SU-DHL-6 (cell line): ENCODE measurements around the gene SLC39A10.
"Not testable (repeated sequence)": the region's sequence is repeated elsewhere in the genome, so short reads cannot be mapped to it uniquely, and the experiment has no call there.

ENCODE experiments used
- H2AFZ ChIP-seq: fragments of 200-600 bp; sonication (generic); 2 replicates; pipeline ENCODE4 v1.6.1; 2014; ENCODE audit warnings: low read depth, mild to moderate bottlenecking, moderate library complexity, mixed read lengths, antibody characterized with exemption, low read length; ENCODE audit not compliant: severe bottlenecking
- H3F3A ChIP-seq: fragments of 200-600 bp; shearing (Covaris generic); 2 replicates; pipeline ENCODE4 v1.6.0; 2016; ENCODE audit warnings: antibody characterized with exemption, mild to moderate bottlenecking; ENCODE audit not compliant: insufficient read depth
- H3K27ac ChIP-seq: fragments of 200-600 bp; sonication (generic); 2 replicates; pipeline ENCODE4 v1.5.1; 2016; ENCODE audit warnings: low read depth, mild to moderate bottlenecking, low read length, moderate library complexity, mixed read lengths
- H3K27me3 ChIP-seq: fragments of 200-600 bp; sonication (generic), shearing (Covaris generic); 2 replicates; pipeline ENCODE4 v1.6.0; 2014; ENCODE audit warnings: mild to moderate bottlenecking, low read length
- H3K36me3 ChIP-seq: fragments of 200-600 bp; sonication (generic); 2 replicates; pipeline ENCODE4 v1.6.1; 2014; ENCODE audit warnings: mild to moderate bottlenecking, low read length, mixed read lengths
- H3K4me2 ChIP-seq: fragments of 300-600, 200-600 bp; shearing (Covaris generic), sonication (generic); 2 replicates; pipeline ENCODE4 v1.6.0; 2014; ENCODE audit warnings: low read length, low read depth, mild to moderate bottlenecking; ENCODE audit not compliant: poor library complexity, severe bottlenecking
- H3K4me3 ChIP-seq: fragments of 200-600 bp; sonication (generic); 2 replicates; pipeline ENCODE4 v1.5.1; 2014; ENCODE audit warnings: antibody characterized with exemption, low read length, mild to moderate bottlenecking, mixed read lengths; ENCODE audit not compliant: insufficient read depth, poor library complexity, severe bottlenecking
- H3K79me2 ChIP-seq: fragments of 200-600 bp; sonication (generic); 2 replicates; pipeline ENCODE4 v1.6.1; 2014; ENCODE audit warnings: mild to moderate bottlenecking, low read length, moderate library complexity; ENCODE audit not compliant: insufficient read depth
- H3K9ac ChIP-seq: fragments of 200-600 bp; sonication (generic); 2 replicates; pipeline ENCODE4 v1.7.0; 2014; ENCODE audit warnings: mild to moderate bottlenecking, low read length
- H3K9me2 ChIP-seq: fragments of 200-600 bp; sonication (generic); replicated peaks from 2 replicates; pipeline ENCODE4 v1.6.1; 2014; ENCODE audit warnings: low read length; ENCODE audit not compliant: insufficient read depth
- H3K9me3 ChIP-seq: fragments of 200-600 bp; sonication (generic); 2 replicates; pipeline ENCODE4 v1.6.1; 2014; ENCODE audit warnings: low read length, mixed read lengths; ENCODE audit not compliant: insufficient read depth
- H4K20me1 ChIP-seq: fragments of 200-600 bp; sonication (generic); 2 replicates; pipeline ENCODE4 v1.6.1; 2014; ENCODE audit warnings: low read depth, mild to moderate bottlenecking, antibody characterized with exemption, low read length, moderate library complexity, mixed read lengths
- EZH2phosphoT487 ChIP-seq: fragments of 200-600 bp; sonication (generic), shearing (Covaris generic); conservative IDR thresholded peaks from 2 replicates; pipeline ENCODE4 v1.6.1; 2018; ENCODE audit warnings: mild to moderate bottlenecking, antibody characterized with exemption, low read length, moderate library complexity, mixed read lengths
- TF ChIP-seq, protein P1 (sequence below): fragments of 200-600 bp; sonication (generic); IDR thresholded peaks from one replicate; pipeline ENCODE4 v1.5.1; 2017; ENCODE audit warnings: antibody characterized with exemption, mild to moderate bottlenecking, low read length, moderate library complexity; ENCODE audit not compliant: insufficient read depth, poor library complexity, severe bottlenecking

Gene SLC39A10

DNA sequence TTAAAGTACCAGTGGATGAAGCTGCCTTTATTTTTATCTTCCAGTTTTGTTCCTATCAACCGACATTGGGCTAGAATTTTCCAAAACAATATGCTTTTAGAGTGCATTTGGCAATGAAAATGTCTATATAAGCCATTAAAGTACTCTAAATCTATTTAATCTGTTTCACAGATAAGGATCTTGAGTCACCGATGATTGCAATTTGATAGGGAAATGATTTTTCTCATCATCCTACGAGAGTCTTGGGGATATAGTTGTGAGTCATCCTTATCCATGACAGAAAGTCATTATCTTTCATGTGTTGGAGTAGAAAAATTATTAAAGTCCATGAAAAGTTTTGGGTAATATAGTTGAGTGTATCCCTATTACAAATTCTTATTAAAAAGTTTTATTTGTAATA, 26.1 kb downstream of the SLC39A10 start:
- H3K4me2 ChIP-seq: no peak overlapping the region

DNA sequence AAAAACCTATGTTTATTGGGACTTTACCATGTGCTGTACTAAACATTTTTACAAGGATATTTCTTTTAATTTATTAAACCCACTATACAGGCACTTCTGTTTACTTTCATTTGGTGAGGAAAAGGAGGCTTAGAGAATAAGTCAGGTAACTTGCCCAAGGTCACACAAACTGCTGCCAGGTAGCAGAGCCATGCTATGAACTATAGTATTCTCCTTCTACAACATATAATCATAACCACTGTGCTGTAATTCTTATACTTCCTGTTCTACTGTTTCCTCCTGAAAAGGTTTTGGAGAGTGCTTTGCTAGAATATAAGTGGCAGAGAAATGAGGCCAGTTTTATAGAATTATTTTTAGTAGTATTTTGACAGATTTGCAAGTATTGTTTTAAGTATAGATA, 29.5 kb downstream of the SLC39A10 start:
- H3K4me2 ChIP-seq: no peak overlapping the region
- no peaks in the 10 kb centered on the region for H4K20me1 ChIP-seq
- no peaks in the 10 kb centered on the region for H3K9me3 ChIP-seq
- no peaks in the 10 kb centered on the region for H3K36me3 ChIP-seq
- H3K27me3 ChIP-seq: no peaks in the 10 kb centered on the region
- no peaks in the 10 kb centered on the region for H3K79me2 ChIP-seq
- no peaks in the 10 kb centered on the region for H3F3A ChIP-seq
- no peak overlapping the region for H3K4me3 ChIP-seq
- H3K9me2 ChIP-seq: no peaks in the 10 kb centered on the region
- H3K27ac ChIP-seq: no peak overlapping the region
- TF ChIP-seq, protein P1, sequence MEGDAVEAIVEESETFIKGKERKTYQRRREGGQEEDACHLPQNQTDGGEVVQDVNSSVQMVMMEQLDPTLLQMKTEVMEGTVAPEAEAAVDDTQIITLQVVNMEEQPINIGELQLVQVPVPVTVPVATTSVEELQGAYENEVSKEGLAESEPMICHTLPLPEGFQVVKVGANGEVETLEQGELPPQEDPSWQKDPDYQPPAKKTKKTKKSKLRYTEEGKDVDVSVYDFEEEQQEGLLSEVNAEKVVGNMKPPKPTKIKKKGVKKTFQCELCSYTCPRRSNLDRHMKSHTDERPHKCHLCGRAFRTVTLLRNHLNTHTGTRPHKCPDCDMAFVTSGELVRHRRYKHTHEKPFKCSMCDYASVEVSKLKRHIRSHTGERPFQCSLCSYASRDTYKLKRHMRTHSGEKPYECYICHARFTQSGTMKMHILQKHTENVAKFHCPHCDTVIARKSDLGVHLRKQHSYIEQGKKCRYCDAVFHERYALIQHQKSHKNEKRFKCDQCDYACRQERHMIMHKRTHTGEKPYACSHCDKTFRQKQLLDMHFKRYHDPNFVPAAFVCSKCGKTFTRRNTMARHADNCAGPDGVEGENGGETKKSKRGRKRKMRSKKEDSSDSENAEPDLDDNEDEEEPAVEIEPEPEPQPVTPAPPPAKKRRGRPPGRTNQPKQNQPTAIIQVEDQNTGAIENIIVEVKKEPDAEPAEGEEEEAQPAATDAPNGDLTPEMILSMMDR: no peak
- TF ChIP-seq EZH2phosphoT487: no peak
- no peak overlapping the region for H3K9ac ChIP-seq
- no peak overlapping the region for H2AFZ ChIP-seq

More for the DNA sequence above, 26.1 kb downstream of the SLC39A10 start:
- Histone ChIP-seq H3K9me3 (no peaks in the 10 kb centered on the region), H3K79me2 (no peaks in the 10 kb centered on the region), H3K9me2 (no peaks in the 10 kb centered on the region), H3K27ac (no peak overlapping the region), H3K4me3 (no peak overlapping the region), H4K20me1 (no peaks in the 10 kb centered on the region), H3K27me3 (no peaks in the 10 kb centered on the region), H3F3A (no peaks in the 10 kb centered on the region), H2AFZ (no peak overlapping the region), H3K36me3 (no peaks in the 10 kb centered on the region), H3K9ac (no peak overlapping the region)
- TF ChIP-seq, protein P1: no peak
- TF ChIP-seq EZH2phosphoT487: no peak

DNA sequence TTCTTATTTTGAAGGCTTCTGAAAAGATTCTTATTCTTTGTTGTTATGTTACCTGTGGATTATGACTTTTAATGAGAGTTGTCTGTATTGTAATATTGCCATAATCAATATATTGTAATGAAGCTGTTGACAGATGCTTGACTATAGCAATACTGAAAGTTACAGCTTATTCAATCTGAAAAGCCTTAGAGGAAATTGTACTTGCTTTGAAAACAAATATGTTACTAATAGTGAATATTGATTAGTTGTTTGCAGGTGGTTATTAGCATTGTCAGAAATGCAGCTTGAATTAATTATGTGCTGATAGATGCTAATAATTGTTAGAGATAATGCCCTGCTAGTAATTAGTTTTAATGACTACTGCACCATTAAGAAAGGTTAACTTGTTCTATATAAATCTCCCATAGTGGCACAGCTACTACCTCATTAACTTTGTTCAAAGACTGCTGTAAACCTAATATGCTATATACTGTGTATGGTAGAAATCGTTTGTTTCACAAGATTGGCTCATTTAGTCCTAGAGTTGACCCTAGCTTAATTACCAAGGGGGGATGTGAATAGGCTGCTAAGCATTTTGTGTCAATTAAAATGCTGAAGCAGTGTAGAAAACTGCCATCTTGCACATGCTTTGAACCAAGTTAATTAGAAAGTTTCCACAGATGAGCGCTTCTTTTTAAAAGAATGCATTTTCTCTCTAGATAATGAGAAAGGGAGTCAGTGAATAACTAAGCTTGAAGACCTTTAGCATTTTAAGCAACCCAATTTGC, 30.5 kb downstream of the SLC39A10 start:
- Histone ChIP-seq H3K36me3 (no peaks in the 10 kb centered on the region), H3K79me2 (no peaks in the 10 kb centered on the region), H3K9me3 (no peaks in the 10 kb centered on the region), H3K27ac (no peak overlapping the region), H4K20me1 (no peaks in the 10 kb centered on the region), H3K9me2 (no peaks in the 10 kb centered on the region), H3K4me2 (no peak overlapping the region), H2AFZ (no peak overlapping the region), H3K4me3 (no peak overlapping the region), H3F3A (no peaks in the 10 kb centered on the region), H3K27me3 (no peaks in the 10 kb centered on the region), H3K9ac (no peak overlapping the region)
- TF ChIP-seq EZH2phosphoT487: no peak
- TF ChIP-seq, protein P1: no peak

DNA sequence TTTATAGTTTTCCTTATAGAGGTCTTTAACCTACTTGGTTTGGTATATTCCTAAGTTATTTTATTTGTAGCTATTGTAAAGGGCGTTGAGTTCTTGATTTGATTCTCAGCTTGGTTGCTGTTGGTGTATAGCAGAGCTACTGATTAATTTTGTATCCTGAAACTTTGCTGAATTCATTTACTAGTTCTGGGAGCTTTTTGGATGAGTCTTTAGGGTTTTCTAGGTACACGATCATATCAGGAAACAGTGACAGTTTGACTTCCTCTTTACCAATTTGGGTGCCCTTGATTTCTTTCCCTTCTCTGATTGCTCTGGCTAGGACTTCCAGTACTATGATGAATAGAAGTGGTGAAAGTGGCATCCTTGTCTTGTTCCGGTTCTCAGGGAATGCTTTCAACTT, 35.5 kb downstream of the SLC39A10 start:
- not testable (repeated sequence) for H3K36me3 ChIP-seq, H3K27me3 ChIP-seq, H3F3A ChIP-seq, H2AFZ ChIP-seq, H3K79me2 ChIP-seq, H3K27ac ChIP-seq, H4K20me1 ChIP-seq, H3K9ac ChIP-seq, H3K4me2 ChIP-seq, H3K9me2 ChIP-seq, H3K4me3 ChIP-seq, H3K9me3 ChIP-seq
